ENCODE measurements around the gene ELOVL3.

DNA sequence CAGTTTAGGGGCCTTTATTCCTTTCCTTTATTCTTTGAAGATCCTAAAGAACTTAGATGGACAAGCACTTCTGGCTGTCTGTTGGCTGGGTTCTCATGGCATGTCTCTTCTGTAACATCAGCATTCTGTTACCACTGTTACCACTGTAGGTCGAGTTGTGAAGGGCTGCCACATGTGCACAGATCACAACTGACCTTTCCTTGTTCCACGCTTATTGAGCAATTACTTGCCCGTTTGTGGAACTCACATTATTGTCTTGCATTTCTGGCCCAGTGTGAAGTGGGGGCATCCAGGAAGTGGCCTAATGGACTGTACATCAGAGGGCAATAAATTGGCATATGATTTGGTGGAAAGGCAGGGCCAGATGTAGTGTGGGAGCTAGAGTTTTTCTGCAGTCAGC, 42.9 kb downstream of the ELOVL3 start:
- TF ChIP-seq, protein P1, sequence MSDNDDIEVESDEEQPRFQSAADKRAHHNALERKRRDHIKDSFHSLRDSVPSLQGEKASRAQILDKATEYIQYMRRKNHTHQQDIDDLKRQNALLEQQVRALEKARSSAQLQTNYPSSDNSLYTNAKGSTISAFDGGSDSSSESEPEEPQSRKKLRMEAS (CRISPR knock-in tag; IDR thresholded peaks at IDR 0.05) = no peak
- TF ChIP-seq CTCF (IDR thresholded peaks at IDR 0.05) (no peak), USF1 (CRISPR knock-in tag; IDR thresholded peaks at IDR 0.05) (no peak), ZNF121 (CRISPR knock-in tag; IDR thresholded peaks at IDR 0.05) (no peak), TEAD1 (CRISPR knock-in tag; IDR thresholded peaks at IDR 0.05) (no peak), CREB1 (CRISPR knock-in tag; IDR thresholded peaks at IDR 0.05) (no peak), MLX (CRISPR knock-in tag; IDR thresholded peaks at IDR 0.05) (no peak)
